ENCODE results near the gene PRKAR1B.
"Not testable (repeated sequence)": the region's sequence is repeated elsewhere in the genome, so short reads cannot be mapped to it uniquely, and the experiment has no call there.

The PRKAR1B gene

DNA sequence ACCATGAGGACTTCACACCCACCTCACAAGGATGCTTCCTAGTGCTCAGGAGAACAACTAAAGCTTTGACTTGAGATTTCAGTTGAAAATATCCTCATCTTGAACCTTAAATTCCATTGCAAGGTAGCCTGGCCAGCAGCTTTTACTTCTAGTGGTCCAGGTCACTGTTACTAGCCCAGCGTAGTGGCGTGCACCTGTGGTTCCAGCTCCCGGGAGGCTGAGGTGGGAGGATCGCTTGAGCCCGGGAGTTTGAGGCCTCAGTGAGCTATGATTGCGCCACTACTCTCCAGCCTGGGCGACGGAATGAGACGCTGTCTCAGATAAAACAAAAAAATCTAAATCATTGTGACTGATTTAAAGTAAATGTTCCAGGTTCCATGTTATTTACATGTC is 28.3 kb upstream of the PRKAR1B start:
- peaks cover 77% of the 10 kb centered on the region for H3K36me3 ChIP-seq (ENCODE audit: insufficient read depth, low read depth, low read length)

DNA sequence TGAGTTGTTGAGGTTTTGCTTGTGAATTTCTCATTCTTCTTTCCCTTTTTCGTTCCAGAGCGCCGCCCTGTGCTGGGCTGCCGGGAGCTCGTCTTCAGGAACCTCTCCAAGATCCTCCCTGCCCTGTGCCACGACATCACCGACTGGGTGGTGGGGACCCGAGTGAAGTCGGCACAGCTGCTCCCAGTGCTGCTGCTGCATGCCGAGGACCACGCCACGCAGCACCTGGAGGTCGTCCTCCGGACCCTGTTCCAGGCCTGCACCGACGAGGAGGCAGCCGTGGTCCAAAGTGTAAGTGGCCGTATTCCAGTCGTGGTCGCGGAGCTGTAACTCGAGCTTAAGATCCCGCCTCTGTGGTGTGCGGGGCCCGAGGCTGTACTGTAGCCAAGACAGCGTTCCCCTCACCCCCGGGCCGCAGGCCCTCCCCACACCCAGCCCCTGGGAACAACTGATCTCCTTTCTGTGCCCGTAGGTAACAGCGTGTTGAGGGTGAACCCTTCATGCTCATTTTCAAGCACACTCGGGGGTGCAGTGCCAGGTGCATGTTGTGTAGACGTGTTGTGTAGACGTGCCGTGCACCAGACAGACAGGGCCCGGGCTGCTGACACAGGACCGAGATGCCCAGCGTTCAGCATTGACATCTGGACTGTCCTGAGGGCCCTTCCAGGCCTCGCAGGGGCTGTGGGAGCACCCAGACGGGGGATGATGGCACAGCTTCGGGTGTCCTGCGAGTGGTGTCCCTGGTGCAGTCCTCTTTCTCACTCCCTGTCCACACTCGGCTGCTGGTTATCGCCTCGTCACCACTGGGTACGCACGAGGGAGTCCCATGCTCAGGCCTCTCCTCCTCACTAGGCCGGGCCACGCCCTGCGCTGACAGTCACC is 27.7 kb upstream of the PRKAR1B start:
- peaks cover 71% of the 10 kb centered on the region for H3K36me3 ChIP-seq (ENCODE audit: insufficient read depth, low read depth, low read length)
- H3K9ac ChIP-seq (ENCODE audit: low read depth, low read length) = no peak overlapping the region
- no peaks in the 10 kb centered on the region for H3K4me1 ChIP-seq (ENCODE audit: insufficient read depth, low read length)
- H3K4me3 ChIP-seq (ENCODE audit: low read length) = no peak overlapping the region
- H3K27me3 ChIP-seq (ENCODE audit: insufficient read depth, low read length) = no peaks in the 10 kb centered on the region
- no peaks in the 10 kb centered on the region for H3K9me3 ChIP-seq (ENCODE audit: insufficient read depth, low read depth, low read length)
- no peak overlapping the region for H3K27ac ChIP-seq (ENCODE audit: low read length)

More for the DNA sequence above, 28.3 kb upstream of the PRKAR1B start:
- Histone ChIP-seq H3K9ac (ENCODE audit: low read depth, low read length) (no peak overlapping the region), H3K27ac (ENCODE audit: low read length) (no peak overlapping the region), H3K4me3 (ENCODE audit: low read length) (no peak overlapping the region), H3K27me3 (ENCODE audit: insufficient read depth, low read length) (no peaks in the 10 kb centered on the region), H3K9me3 (ENCODE audit: insufficient read depth, low read depth, low read length) (no peaks in the 10 kb centered on the region), H3K4me1 (ENCODE audit: insufficient read depth, low read length) (no peaks in the 10 kb centered on the region)

DNA sequence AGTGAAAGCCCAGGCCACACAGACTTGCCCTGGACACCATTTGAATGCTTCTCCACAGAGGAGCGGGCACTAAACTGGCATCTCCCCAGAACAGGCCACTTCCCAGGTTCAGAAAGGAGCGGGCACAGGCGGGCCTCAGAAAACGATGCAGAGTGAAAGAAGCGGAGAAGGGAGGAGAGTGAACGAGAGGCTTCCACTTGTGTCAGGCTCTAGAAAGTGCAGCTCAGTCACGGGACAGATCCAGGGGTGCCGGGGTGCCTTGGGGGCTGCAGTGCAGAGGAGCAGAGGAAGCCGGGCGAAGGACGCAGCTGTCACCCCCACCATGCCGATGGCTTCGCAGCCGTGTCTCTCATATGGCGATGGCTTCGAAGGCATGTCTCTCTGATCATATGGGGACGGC is 26.1 kb upstream of the PRKAR1B start:
- H3K27me3 ChIP-seq (ENCODE audit: insufficient read depth, low read length) = no peaks in the 10 kb centered on the region
- H3K4me3 ChIP-seq (ENCODE audit: low read length) = no peak overlapping the region
- H3K9me3 ChIP-seq (ENCODE audit: insufficient read depth, low read depth, low read length) = no peaks in the 10 kb centered on the region
- H3K4me1 ChIP-seq (ENCODE audit: insufficient read depth, low read length) = no peaks in the 10 kb centered on the region
- peaks cover 68% of the 10 kb centered on the region for H3K36me3 ChIP-seq (ENCODE audit: insufficient read depth, low read depth, low read length)
- H3K9ac ChIP-seq (ENCODE audit: low read depth, low read length) = no peak overlapping the region
- H3K27ac ChIP-seq (ENCODE audit: low read length) = no peak overlapping the region

DNA sequence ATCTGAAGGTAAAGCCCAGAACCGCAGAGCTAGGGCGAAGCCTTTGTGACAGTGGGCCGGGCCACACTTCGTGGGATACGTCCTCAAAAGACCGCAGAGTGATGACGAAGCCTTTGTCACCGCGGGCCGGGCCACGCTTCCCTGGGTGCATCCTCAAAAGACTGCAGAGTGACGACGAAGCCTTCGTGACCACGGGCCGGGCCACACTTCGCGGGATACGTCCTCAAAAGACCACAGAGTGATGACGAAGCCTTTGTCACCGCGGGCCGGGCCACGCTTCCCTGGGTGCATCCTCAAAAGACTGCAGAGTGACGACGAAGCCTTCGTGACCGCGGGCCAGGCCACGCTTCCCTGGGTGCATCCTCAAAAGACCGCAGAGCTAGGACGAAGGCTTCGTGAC is 25.2 kb upstream of the PRKAR1B start:
- not testable (repeated sequence) for H3K4me3 ChIP-seq (ENCODE audit: low read length); H3K4me1 ChIP-seq (ENCODE audit: insufficient read depth, low read length); H3K9ac ChIP-seq (ENCODE audit: low read depth, low read length); H3K27ac ChIP-seq (ENCODE audit: low read length); H3K27me3 ChIP-seq (ENCODE audit: insufficient read depth, low read length); H3K9me3 ChIP-seq (ENCODE audit: insufficient read depth, low read depth, low read length)
- H3K36me3 ChIP-seq (ENCODE audit: insufficient read depth, low read depth, low read length) = peaks cover 59% of the 10 kb centered on the region

GRCh38 chr7:751826-752225 is 24.7 kb upstream of the PRKAR1B start:
- H3K27ac ChIP-seq (ENCODE audit: low read length) = no peak overlapping the region
- no peak overlapping the region for H3K4me3 ChIP-seq (ENCODE audit: low read length)
- H3K36me3 ChIP-seq (ENCODE audit: insufficient read depth, low read depth, low read length) = peaks cover 59% of the 10 kb centered on the region
- no peaks in the 10 kb centered on the region for H3K27me3 ChIP-seq (ENCODE audit: insufficient read depth, low read length)
- H3K4me1 ChIP-seq (ENCODE audit: insufficient read depth, low read length) = no peaks in the 10 kb centered on the region
- no peaks in the 10 kb centered on the region for H3K9me3 ChIP-seq (ENCODE audit: insufficient read depth, low read depth, low read length)
- no peak overlapping the region for H3K9ac ChIP-seq (ENCODE audit: low read depth, low read length)

DNA sequence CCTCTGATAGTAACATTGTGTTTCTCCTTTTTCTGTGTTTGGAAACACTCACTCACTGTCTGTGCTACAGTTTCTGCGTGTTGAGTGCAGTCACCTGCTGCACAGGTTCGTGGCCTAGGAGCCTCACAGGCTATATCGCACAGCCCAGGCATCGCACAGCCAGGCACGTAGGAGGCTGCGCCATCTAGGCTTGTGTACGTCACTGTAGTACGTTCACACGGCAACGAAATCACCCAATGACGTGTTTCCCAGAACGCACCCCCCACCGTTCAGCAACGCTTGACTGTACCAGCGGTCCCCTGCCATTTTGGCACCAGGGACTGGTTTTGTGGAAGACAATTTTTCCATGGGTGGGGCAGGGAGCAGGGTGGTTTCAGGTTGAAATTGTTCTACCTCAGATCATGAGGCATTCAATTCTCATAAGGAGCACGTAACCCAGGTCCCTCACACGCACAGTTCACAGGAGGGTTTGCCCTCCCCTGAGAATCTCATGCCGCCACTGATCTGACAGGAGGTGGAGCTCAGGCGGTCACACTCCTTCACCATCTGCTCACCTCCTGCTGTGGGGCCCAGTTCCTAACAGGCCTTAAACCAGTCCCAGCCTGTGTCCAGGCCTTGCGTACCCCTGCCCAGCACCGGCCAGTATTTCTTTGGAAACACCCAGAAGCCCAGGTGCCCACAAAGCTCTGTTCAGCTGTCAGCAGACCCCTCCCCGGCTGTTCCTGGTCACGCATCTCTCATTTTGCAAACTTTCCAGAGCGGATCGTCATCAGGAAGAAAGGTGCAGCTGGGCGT is 23.2 kb upstream of the PRKAR1B start:
- Histone ChIP-seq H3K9me3 (ENCODE audit: insufficient read depth, low read depth, low read length) (no peaks in the 10 kb centered on the region), H3K27me3 (ENCODE audit: insufficient read depth, low read length) (no peaks in the 10 kb centered on the region), H3K4me3 (ENCODE audit: low read length) (no peak overlapping the region), H3K27ac (ENCODE audit: low read length) (no peak overlapping the region), H3K36me3 (ENCODE audit: insufficient read depth, low read depth, low read length) (peaks cover 51% of the 10 kb centered on the region), H3K9ac (ENCODE audit: low read depth, low read length) (no peak overlapping the region), H3K4me1 (ENCODE audit: insufficient read depth, low read length) (no peaks in the 10 kb centered on the region)

DNA sequence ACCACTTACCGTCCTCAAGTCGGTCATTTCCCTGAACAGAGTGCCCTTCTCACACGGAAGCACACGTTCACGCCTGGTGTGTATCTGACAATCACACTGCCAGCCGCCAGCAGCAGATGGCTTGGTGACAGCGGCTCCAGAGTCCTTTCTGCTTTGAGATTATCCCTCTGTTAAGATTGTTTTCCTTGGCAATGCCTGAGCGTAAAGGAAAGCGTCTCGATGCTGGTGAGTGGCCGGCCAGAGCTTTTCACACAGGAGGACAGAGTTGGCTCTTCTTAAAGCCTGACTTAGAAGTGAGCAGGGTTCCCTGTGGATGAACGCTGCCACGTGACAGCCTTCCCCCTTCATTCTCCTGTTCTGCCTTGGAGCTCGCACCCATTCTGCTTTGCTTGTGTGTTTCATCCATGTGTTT is 22.1 kb upstream of the PRKAR1B start:
- H3K27ac ChIP-seq (ENCODE audit: low read length) = no peak overlapping the region

GRCh38 chr7:748446-748845 is 21.4 kb upstream of the PRKAR1B start:
- Histone ChIP-seq H3K36me3 (ENCODE audit: insufficient read depth, low read depth, low read length) (peaks cover 44% of the 10 kb centered on the region), H3K9ac (ENCODE audit: low read depth, low read length) (no peak overlapping the region), H3K27me3 (ENCODE audit: insufficient read depth, low read length) (no peaks in the 10 kb centered on the region), H3K4me3 (ENCODE audit: low read length) (no peak overlapping the region), H3K27ac (ENCODE audit: low read length) (no peak overlapping the region), H3K4me1 (ENCODE audit: insufficient read depth, low read length) (no peaks in the 10 kb centered on the region), H3K9me3 (ENCODE audit: insufficient read depth, low read depth, low read length) (no peaks in the 10 kb centered on the region)

More for the DNA sequence above, 22.1 kb upstream of the PRKAR1B start:
- Histone ChIP-seq H3K4me3 (ENCODE audit: low read length) (no peak overlapping the region), H3K9ac (ENCODE audit: low read depth, low read length) (no peak overlapping the region), H3K36me3 (ENCODE audit: insufficient read depth, low read depth, low read length) (peaks cover 47% of the 10 kb centered on the region), H3K9me3 (ENCODE audit: insufficient read depth, low read depth, low read length) (no peaks in the 10 kb centered on the region), H3K27me3 (ENCODE audit: insufficient read depth, low read length) (no peaks in the 10 kb centered on the region), H3K4me1 (ENCODE audit: insufficient read depth, low read length) (no peaks in the 10 kb centered on the region)

- Histone ChIP-seq H3K36me3 (ENCODE audit: insufficient read depth, low read depth, low read length) (peaks cover 42% of the 10 kb centered on the region), H3K27me3 (ENCODE audit: insufficient read depth, low read length) (no peaks in the 10 kb centered on the region), H3K4me3 (ENCODE audit: low read length) (no peak overlapping the region), H3K9ac (ENCODE audit: low read depth, low read length) (no peak overlapping the region), H3K4me1 (ENCODE audit: insufficient read depth, low read length) (no peaks in the 10 kb centered on the region), H3K27ac (ENCODE audit: low read length) (no peak overlapping the region), H3K9me3 (ENCODE audit: insufficient read depth, low read depth, low read length) (no peaks in the 10 kb centered on the region)
Measured at GRCh38 chr7:747186-747585, 20.1 kb upstream of the PRKAR1B start.

DNA sequence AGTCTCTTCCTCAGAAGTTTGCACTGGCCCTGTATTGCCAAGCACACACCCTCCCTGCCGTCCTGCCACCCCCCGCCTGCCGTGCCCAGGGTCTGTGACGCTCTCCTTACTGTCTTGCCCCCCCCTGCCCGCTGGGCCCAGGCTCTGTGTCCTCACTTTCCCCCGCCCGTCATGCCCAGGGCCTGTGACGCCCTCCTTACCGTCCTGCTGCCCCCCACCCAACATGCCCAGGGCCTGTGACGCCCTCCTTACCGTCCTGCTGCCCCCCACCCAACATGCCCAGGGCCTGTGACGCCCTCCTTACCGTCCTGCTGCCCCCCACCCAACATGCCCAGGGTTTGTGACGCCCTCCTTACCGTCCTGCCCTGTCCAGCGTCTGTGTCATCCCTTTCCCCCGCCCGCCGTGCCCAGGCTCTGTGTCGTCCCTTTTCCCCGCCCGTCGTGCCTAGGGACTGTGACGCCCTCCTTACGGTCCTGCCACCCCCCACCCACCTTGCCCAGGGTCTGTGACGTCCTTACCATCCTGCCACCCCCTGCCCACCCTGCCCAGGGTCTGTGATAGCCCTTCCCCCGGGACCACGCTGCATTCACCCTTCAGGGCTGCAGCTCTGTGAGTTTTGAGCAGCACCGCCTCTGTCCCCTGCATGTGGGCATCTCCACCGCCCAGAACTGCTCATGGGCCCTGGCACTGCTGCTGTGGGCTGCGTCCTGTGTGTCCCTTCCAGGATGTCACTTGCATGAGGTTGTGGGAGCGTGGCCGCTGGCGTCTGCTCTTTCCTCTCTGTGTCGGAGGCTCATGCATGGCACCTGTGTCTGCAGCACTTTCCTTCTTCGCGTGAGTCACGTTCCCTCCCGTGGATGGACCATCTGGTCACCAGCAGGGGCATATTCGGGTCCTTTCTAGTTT is 19.3 kb upstream of the PRKAR1B start:
- Histone ChIP-seq H3K4me3 (ENCODE audit: low read length) (no peak overlapping the region), H3K27ac (ENCODE audit: low read length) (no peak overlapping the region), H3K36me3 (ENCODE audit: insufficient read depth, low read depth, low read length) (peaks cover 44% of the 10 kb centered on the region), H3K27me3 (ENCODE audit: insufficient read depth, low read length) (no peaks in the 10 kb centered on the region), H3K4me1 (ENCODE audit: insufficient read depth, low read length) (no peaks in the 10 kb centered on the region), H3K9ac (ENCODE audit: low read depth, low read length) (no peak overlapping the region), H3K9me3 (ENCODE audit: insufficient read depth, low read depth, low read length) (no peaks in the 10 kb centered on the region)

DNA sequence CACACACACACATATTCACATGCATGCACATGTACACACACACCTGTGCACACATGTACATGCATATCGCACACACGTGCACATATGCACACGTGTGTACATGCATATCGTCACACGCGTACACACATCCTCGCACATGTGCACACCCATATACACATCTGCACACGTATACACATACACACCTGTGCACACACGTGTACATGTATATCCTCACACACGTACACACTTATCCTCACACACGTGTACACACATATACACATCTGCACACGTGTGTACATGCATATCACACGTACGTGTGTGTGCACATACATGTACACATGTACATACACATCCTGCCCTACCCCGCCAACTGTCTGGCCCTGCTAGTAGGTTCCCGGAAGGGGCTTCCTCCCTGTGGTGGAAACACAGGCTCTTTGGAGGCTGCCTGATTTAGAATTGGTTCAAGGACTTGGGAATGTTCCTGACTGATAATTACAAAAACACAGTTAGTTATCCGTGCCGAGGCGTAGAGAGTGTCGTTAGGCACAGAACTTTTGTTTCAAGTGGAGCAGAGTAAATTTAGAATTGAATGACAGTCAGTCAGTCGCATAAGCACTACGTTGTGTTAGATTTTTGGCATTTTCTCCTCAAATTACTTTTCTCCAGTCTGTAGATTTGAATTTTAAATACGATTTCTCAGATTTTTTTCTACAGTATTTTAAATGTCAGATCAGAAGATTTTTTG is 18.5 kb upstream of the PRKAR1B start:
- H3K4me1 ChIP-seq (ENCODE audit: insufficient read depth, low read length) = no peaks in the 10 kb centered on the region
- H3K36me3 ChIP-seq (ENCODE audit: insufficient read depth, low read depth, low read length) = peaks cover 48% of the 10 kb centered on the region
- no peak overlapping the region for H3K9ac ChIP-seq (ENCODE audit: low read depth, low read length)
- no peak overlapping the region for H3K27ac ChIP-seq (ENCODE audit: low read length)
- no peaks in the 10 kb centered on the region for H3K27me3 ChIP-seq (ENCODE audit: insufficient read depth, low read length)
- no peaks in the 10 kb centered on the region for H3K9me3 ChIP-seq (ENCODE audit: insufficient read depth, low read depth, low read length)
- no peak overlapping the region for H3K4me3 ChIP-seq (ENCODE audit: low read length)

All from iPS-20b (cell line).